ENCODE results near the gene PRDM16. TPM values are rescaled to one million over a fixed set of nuclear protein-coding genes. Genes with fewer than 3 reads are reported as not detected.

PRDM16 gene
- polyA plus RNA-seq, 1 donor from 2014 or later = 0.21 TPM

GRCh38 chr1:3399732-3400131 lies 330.7 kb downstream of the PRDM16 start:
- H4K20me1 ChIP-seq (ENCODE audit: insufficient read depth) = no peaks in the 10 kb centered on the region
- no peaks in the 10 kb centered on the region for H3K36me3 ChIP-seq (ENCODE audit: insufficient read depth, low read length)
- no peak overlapping the region for H3K9ac ChIP-seq (ENCODE audit: low read length)
- no peaks in the 10 kb centered on the region for H3K27me3 ChIP-seq (ENCODE audit: insufficient read depth, low read depth, low read length)
- no peak overlapping the region for H3K4me3 ChIP-seq (ENCODE audit: low read length)
- no peaks in the 10 kb centered on the region for H3F3A ChIP-seq (ENCODE audit: insufficient read depth, low read length, poor library complexity, severe bottlenecking)
- TF ChIP-seq MXI1 (conservative IDR thresholded peaks at IDR 0.05; ENCODE audit: poor library complexity, severe bottlenecking) (no peak), EZH2 (IDR thresholded peaks at IDR 0.05; ENCODE audit: borderline replicate concordance, insufficient read depth, low read length, poor library complexity, severe bottlenecking) (no peak), EP300 (conservative IDR thresholded peaks at IDR 0.05; ENCODE audit: poor library complexity, severe bottlenecking) (no peak), SMC3 (conservative IDR thresholded peaks at IDR 0.05; ENCODE audit: poor library complexity) (no peak), TAF1 (IDR thresholded peaks at IDR 0.05; ENCODE audit: low read depth) (no peak), RAD21 (conservative IDR thresholded peaks at IDR 0.05) (no peak), POLR2AphosphoS5 (IDR thresholded peaks at IDR 0.05) (no peak), REST (IDR thresholded peaks at IDR 0.05; ENCODE audit: borderline replicate concordance) (no peak)
- TF ChIP-seq, protein P1, sequence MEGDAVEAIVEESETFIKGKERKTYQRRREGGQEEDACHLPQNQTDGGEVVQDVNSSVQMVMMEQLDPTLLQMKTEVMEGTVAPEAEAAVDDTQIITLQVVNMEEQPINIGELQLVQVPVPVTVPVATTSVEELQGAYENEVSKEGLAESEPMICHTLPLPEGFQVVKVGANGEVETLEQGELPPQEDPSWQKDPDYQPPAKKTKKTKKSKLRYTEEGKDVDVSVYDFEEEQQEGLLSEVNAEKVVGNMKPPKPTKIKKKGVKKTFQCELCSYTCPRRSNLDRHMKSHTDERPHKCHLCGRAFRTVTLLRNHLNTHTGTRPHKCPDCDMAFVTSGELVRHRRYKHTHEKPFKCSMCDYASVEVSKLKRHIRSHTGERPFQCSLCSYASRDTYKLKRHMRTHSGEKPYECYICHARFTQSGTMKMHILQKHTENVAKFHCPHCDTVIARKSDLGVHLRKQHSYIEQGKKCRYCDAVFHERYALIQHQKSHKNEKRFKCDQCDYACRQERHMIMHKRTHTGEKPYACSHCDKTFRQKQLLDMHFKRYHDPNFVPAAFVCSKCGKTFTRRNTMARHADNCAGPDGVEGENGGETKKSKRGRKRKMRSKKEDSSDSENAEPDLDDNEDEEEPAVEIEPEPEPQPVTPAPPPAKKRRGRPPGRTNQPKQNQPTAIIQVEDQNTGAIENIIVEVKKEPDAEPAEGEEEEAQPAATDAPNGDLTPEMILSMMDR (IDR thresholded peaks at IDR 0.05; ENCODE audit: poor library complexity, severe bottlenecking) = no peak
- H2AFZ ChIP-seq (ENCODE audit: low read depth, low read length) = no peak overlapping the region
- no peaks in the 10 kb centered on the region for H3K9me3 ChIP-seq (ENCODE audit: low read length)
- H3K27ac ChIP-seq (ENCODE audit: low read length) = no peak overlapping the region
- no peaks in the 10 kb centered on the region for H3K9me2 ChIP-seq (ENCODE audit: insufficient read depth, low read length)
- H3K79me2 ChIP-seq (replicated peaks; ENCODE audit: insufficient read depth, low read length) = no peaks in the 10 kb centered on the region
- H3K4me2 ChIP-seq (ENCODE audit: low read length) = no peak overlapping the region

DNA sequence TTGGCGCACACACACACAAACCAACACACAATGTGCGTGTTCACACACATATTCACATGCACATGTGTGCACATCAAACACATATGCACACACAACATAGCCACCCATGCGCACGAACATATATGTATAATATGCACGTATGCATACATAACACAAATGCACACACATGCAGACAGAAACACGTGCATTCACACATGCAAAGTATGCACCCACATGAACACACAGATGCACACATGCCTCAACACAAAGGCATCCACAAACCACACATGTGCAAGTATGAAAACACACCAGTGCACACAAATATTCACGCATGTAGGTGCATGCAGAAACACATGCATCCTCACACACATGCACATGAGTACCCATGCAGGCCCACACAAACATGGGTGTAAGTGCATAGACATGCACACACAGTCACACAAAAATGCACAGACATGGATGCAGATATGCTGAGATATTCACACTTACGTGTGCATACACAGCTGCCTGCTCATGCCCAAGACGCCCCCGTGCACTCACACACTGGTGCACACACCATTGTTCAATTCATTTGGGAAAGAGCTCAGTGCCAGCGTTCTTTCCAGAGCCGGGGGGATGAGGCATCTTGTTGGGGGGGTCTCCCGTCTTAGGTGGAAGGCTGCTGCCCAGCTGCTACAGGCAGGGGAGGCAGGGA lies 332.7 kb downstream of the PRDM16 start:
- H3K9ac ChIP-seq (ENCODE audit: low read length) = no peak overlapping the region
- H3K27ac ChIP-seq (ENCODE audit: low read length) = no peak overlapping the region
- H3K4me2 ChIP-seq (ENCODE audit: low read length) = no peak overlapping the region
- TF ChIP-seq SMC3 (conservative IDR thresholded peaks at IDR 0.05; ENCODE audit: poor library complexity) = no peak
- TF ChIP-seq RAD21 (conservative IDR thresholded peaks at IDR 0.05) = no peak
- TF ChIP-seq, protein P1 (IDR thresholded peaks at IDR 0.05; ENCODE audit: poor library complexity, severe bottlenecking) = no peak
- no peak for TF ChIP-seq POLR2AphosphoS5 (IDR thresholded peaks at IDR 0.05)
- TF ChIP-seq EP300 (conservative IDR thresholded peaks at IDR 0.05; ENCODE audit: poor library complexity, severe bottlenecking) = no peak
- no peak for TF ChIP-seq TAF1 (IDR thresholded peaks at IDR 0.05; ENCODE audit: low read depth)
- TF ChIP-seq EZH2 (IDR thresholded peaks at IDR 0.05; ENCODE audit: borderline replicate concordance, insufficient read depth, low read length, poor library complexity, severe bottlenecking) = no peak
- no peak for TF ChIP-seq MXI1 (conservative IDR thresholded peaks at IDR 0.05; ENCODE audit: poor library complexity, severe bottlenecking)
- TF ChIP-seq REST (IDR thresholded peaks at IDR 0.05; ENCODE audit: borderline replicate concordance) = no peak
- H3K27me3 ChIP-seq (ENCODE audit: insufficient read depth, low read depth, low read length) = no peaks in the 10 kb centered on the region
- H3F3A ChIP-seq (ENCODE audit: insufficient read depth, low read length, poor library complexity, severe bottlenecking) = no peaks in the 10 kb centered on the region
- H3K9me2 ChIP-seq (ENCODE audit: insufficient read depth, low read length) = no peaks in the 10 kb centered on the region
- H3K79me2 ChIP-seq (replicated peaks; ENCODE audit: insufficient read depth, low read length) = no peaks in the 10 kb centered on the region
- H3K36me3 ChIP-seq (ENCODE audit: insufficient read depth, low read length) = no peaks in the 10 kb centered on the region
- H3K9me3 ChIP-seq (ENCODE audit: low read length) = no peaks in the 10 kb centered on the region
- no peak overlapping the region for H2AFZ ChIP-seq (ENCODE audit: low read depth, low read length)
- no peaks in the 10 kb centered on the region for H4K20me1 ChIP-seq (ENCODE audit: insufficient read depth)
- no peak overlapping the region for H3K4me3 ChIP-seq (ENCODE audit: low read length)

Measured in neural cell (in vitro differentiated cells).